ENCODE data around the gene UNC5B.

GRCh38 chr10:71265618-71266146 lies 53.3 kb downstream of the UNC5B start:
- no peak for TF ChIP-seq EZH2 (IDR thresholded peaks at IDR 0.05; ENCODE audit: borderline replicate concordance)
- TF ChIP-seq, protein P1, sequence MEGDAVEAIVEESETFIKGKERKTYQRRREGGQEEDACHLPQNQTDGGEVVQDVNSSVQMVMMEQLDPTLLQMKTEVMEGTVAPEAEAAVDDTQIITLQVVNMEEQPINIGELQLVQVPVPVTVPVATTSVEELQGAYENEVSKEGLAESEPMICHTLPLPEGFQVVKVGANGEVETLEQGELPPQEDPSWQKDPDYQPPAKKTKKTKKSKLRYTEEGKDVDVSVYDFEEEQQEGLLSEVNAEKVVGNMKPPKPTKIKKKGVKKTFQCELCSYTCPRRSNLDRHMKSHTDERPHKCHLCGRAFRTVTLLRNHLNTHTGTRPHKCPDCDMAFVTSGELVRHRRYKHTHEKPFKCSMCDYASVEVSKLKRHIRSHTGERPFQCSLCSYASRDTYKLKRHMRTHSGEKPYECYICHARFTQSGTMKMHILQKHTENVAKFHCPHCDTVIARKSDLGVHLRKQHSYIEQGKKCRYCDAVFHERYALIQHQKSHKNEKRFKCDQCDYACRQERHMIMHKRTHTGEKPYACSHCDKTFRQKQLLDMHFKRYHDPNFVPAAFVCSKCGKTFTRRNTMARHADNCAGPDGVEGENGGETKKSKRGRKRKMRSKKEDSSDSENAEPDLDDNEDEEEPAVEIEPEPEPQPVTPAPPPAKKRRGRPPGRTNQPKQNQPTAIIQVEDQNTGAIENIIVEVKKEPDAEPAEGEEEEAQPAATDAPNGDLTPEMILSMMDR (IDR thresholded peaks at IDR 0.05; ENCODE audit: poor library complexity) = no peak
